HUES48 (cell line): ENCODE data around the gene MSI2.
"Not testable (repeated sequence)": the region's sequence is repeated elsewhere in the genome, so short reads cannot be mapped to it uniquely, and the experiment has no call there.

ENCODE experiments used
- H3K27ac ChIP-seq: one replicate; pipeline ENCODE4 v1.7.0; 2013; ENCODE audit warnings: low read depth, low read length, inconsistent platforms
- H3K27me3 ChIP-seq: 2 replicates; pipeline ENCODE4 v1.6.1; 2013; ENCODE audit warnings: mild to moderate bottlenecking, low read length; ENCODE audit not compliant: control insufficient read depth, insufficient read depth
- H3K36me3 ChIP-seq: 2 replicates; pipeline ENCODE4 v1.6.1; 2013; ENCODE audit warnings: low read length; ENCODE audit not compliant: control insufficient read depth, insufficient read depth
- H3K4me1 ChIP-seq: 2 replicates; pipeline ENCODE4 v1.6.1; 2013; ENCODE audit warnings: mild to moderate bottlenecking, low read length; ENCODE audit not compliant: control insufficient read depth, insufficient read depth
- H3K4me3 ChIP-seq: 2 replicates; pipeline ENCODE4 v1.5.1; 2013; ENCODE audit warnings: mild to moderate bottlenecking, low read depth, low read length
- H3K9ac ChIP-seq: 2 replicates; pipeline ENCODE4 v1.6.1; 2013; ENCODE audit warnings: mild to moderate bottlenecking, low read depth, low read length, moderate library complexity
- H3K9me3 ChIP-seq: 2 replicates; pipeline ENCODE4 v1.6.1; 2013; ENCODE audit warnings: low read length; ENCODE audit not compliant: control insufficient read depth, insufficient read depth

Gene MSI2

DNA sequence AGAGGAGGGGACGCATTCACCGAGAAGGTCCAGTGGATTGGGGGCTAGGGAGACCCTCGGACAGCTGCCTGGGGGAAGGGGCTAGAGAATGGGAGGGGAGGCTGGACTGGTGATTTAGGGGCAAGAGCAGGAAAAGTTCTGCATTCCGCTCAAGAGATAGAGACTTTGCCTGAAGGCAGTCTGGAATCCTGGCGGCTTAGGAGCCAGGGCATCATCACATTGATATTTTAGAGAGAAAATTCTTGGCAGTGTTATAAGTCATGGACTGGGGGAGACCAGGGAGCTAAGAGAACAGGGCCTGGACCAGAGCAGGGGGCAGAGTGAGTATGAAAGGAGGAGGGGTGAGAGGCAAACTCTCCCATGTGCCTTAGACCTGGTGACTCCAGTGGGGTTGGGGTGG, 35.8 kb downstream of the MSI2 start:
- Histone ChIP-seq H3K4me1 (peaks cover 30% of the 10 kb centered on the region), H3K27ac (no peak overlapping the region), H3K4me3 (no peak overlapping the region), H3K36me3 (peaks cover 5% of the 10 kb centered on the region; the same call in 1 of the 2 replicates), H3K9ac (no peak overlapping the region), H3K9me3 (no peaks in the 10 kb centered on the region), H3K27me3 (no peaks in the 10 kb centered on the region)

DNA sequence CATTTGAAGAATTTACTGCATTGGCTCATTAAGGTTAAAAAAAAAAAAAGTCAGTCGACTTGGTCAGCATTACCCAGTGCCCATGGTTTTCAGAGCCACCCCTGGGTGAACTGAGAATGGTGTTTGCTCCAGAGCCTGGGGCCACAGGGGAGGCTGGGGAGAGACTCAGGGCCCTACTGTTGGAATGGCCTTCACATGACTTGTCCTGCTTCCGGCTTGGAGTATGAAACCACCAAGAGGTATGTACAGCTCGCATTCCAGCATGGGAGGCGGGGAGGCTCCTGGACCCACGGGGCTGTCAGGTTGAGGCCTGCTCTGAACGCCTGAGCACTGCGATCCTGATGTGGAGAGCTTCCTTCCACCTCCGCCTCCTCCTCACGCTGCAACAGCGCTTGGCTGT, 36.8 kb downstream of the MSI2 start:
- H3K4me3 ChIP-seq = no peak overlapping the region
- H3K36me3 ChIP-seq = peaks cover 13% of the 10 kb centered on the region
- 0 out of 2 replicates have a peak, but pooled peaks cover 1% of the 10 kb centered on the region for H3K9me3 ChIP-seq
- no peaks in the 10 kb centered on the region for H3K27me3 ChIP-seq
- peaks cover 28% of the 10 kb centered on the region for H3K4me1 ChIP-seq
- no peak overlapping the region for H3K27ac ChIP-seq
- no peak overlapping the region for H3K9ac ChIP-seq

DNA sequence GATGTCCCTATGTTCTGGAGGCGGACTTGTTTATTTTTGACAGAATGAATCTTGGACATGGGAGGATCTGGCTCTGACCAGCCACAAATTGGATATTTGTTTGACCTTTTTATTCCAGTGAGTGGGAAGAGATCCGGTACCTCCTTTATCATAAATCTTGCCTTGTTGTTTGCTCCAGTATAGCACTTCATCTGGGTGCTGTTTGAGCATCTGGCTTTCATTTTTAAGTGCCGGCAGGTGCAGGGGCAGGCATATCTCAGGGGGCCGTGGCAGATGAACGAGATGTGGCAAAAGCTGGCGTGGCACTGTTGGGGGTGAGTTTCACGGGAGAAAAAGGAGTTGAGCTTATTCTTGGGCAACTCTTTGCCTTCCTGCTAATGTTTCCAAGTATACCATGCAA, 37.8 kb downstream of the MSI2 start:
- Histone ChIP-seq H3K36me3 (peaks cover 20% of the 10 kb centered on the region), H3K9me3 (0 out of 2 replicates have a peak, but pooled peaks cover 2% of the 10 kb centered on the region), H3K27me3 (no peaks in the 10 kb centered on the region), H3K4me1 (peaks cover 24% of the 10 kb centered on the region), H3K9ac (no peak overlapping the region), H3K4me3 (no peak overlapping the region), H3K27ac (no peak overlapping the region)

DNA sequence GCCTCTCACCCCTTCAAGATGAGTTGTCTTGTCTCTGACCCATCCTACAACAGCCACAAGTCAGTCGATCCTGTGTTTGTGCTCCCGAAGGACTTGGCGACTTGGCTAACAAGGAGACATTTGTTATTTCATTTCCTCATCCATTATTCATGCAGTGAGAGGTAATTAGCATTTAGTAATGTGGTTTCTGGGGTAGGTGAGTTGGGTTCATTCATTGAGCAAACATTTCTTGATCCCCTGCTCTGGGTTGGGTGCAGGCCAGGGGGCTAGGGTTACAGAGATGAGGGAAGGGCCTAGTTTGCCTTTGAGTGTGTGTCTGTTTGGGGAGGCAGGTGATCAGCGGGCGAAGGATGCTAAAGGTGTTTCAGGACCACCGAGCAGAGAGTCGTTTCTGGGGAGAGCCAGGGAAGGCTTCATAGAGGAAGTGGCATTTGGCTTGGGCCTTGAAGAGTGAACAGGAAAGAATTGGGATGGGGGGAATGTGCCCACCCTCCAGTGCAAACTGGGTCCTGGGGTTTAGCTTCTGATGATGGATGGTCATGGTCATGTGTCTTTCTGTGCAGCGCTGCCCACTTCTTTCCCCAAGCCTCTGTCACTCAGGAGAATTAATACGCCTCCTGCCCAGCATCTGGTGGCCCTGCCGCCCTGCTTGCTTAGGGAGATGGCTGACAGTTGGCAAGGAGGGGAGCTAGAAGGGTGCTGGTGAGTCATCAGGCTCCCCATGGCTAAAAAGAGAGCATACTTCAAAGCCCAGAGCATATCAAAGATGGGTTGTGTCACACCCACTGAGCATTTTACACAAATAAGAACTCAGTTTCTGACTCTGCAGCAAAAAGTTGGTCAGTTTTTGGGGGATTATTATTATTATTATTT, 38.5 kb downstream of the MSI2 start:
- Histone ChIP-seq H3K9ac (no peak overlapping the region), H3K27ac (peak overlapping the region; percentile 70), H3K36me3 (peaks cover 23% of the 10 kb centered on the region), H3K4me1 (peaks cover 23% of the 10 kb centered on the region), H3K27me3 (no peaks in the 10 kb centered on the region), H3K9me3 (0 out of 2 replicates have a peak, but pooled peaks cover 2% of the 10 kb centered on the region), H3K4me3 (no peak overlapping the region)

DNA sequence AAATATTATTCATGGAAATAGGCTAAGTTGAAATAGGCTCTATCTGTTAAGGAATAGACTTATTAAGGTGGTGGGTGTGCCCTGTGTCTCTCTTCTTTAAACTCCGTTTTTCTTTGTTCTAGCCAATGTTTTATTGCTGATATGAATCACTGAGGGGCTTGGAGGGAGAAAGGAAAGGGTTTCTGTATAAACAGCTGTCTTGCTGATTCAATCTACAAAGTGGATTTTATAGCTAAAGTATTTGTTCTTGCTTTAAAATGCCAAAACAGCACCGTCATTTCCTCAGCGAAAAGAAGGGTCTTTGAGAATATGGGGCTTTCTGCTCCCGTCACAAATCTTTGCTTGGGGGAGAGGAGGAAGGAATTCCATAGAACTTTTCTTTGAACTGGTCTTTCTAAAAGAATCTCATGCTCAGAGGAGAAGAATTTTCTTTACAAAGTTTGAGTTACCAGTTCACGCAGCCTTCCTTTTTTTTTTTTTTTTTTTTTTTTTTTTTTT, 39.3 kb downstream of the MSI2 start:
- H3K4me1 ChIP-seq = peaks cover 23% of the 10 kb centered on the region
- H3K36me3 ChIP-seq = peaks cover 29% of the 10 kb centered on the region
- no peak overlapping the region for H3K4me3 ChIP-seq
- 0 out of 2 replicates have a peak, but pooled peaks cover 2% of the 10 kb centered on the region for H3K9me3 ChIP-seq
- no peaks in the 10 kb centered on the region for H3K27me3 ChIP-seq
- peak overlapping the region; percentile 70 for H3K27ac ChIP-seq
- H3K9ac ChIP-seq = no peak overlapping the region

DNA sequence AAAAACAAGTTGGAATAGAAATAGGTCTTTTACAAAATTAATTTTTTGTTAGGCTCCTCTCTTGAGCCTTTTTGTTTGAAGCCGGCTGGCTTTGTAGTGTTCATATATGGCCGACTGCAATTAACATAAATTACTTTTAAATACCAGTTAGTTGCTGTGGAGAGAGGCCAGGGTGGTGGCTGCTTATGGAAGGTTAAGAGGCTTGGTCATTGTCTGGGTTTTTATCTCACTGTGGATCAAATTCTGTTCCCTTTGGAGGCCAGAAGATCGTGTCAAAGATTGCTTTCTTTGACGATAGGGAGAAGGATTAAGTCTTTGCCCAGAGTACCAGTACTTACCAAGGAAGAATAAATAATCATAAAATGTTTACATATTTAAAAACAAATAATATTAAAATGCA, 39.9 kb downstream of the MSI2 start:
- no peak overlapping the region for H3K4me3 ChIP-seq
- H3K9ac ChIP-seq = no peak overlapping the region
- peaks cover 23% of the 10 kb centered on the region for H3K4me1 ChIP-seq
- 0 out of 2 replicates have a peak, but pooled peaks cover 2% of the 10 kb centered on the region for H3K9me3 ChIP-seq
- peaks cover 29% of the 10 kb centered on the region for H3K36me3 ChIP-seq
- peak overlapping the region; percentile 36 for H3K27ac ChIP-seq
- no peaks in the 10 kb centered on the region for H3K27me3 ChIP-seq

DNA sequence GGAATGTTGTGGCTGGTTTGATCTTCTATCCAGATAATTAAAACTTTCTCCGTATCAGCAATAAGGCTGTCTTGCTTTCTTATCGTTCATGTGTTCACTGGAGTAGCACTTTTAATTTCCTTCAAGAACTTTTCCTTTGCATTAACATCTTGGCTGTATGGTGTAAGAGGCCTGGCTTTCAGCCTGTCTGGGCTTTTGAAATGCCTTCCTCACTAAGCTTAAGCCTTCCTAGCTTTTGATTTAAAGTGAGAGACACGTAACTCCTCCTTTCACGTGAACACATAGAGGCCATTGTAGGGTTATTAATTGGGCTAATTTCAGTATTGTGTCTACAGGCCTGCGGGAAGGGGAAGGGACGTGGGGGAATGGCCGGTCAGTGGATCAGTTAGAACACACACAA, 42.9 kb downstream of the MSI2 start:
- Histone ChIP-seq H3K27me3 (no peaks in the 10 kb centered on the region), H3K4me1 (peaks cover 19% of the 10 kb centered on the region), H3K36me3 (peaks cover 25% of the 10 kb centered on the region), H3K9me3 (0 out of 2 replicates have a peak, but pooled peaks cover 2% of the 10 kb centered on the region), H3K27ac (no peak overlapping the region), H3K4me3 (no peak overlapping the region), H3K9ac (no peak overlapping the region)

DNA sequence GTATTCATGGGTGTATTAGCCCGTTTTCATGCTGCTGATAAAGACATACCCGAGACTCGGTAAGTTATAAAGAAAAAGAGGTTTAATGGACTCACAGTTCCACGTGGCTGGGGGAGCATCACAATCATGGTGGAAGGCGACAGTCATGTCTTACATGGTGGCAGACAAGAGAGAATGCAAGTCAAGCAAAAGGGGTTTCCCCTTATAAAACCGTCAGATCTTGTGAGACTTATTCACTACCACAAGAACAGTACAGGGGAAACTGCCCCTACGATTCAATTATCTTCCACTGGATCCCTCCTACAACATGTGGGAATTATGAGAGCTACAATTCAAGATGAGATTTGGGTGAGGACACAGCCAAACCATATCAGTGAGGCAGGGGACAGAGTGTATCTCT, 44.3 kb downstream of the MSI2 start:
- not testable (repeated sequence) for H3K4me1 ChIP-seq, H3K27ac ChIP-seq, H3K9ac ChIP-seq, H3K27me3 ChIP-seq, H3K4me3 ChIP-seq, H3K9me3 ChIP-seq
- peaks cover 25% of the 10 kb centered on the region for H3K36me3 ChIP-seq

DNA sequence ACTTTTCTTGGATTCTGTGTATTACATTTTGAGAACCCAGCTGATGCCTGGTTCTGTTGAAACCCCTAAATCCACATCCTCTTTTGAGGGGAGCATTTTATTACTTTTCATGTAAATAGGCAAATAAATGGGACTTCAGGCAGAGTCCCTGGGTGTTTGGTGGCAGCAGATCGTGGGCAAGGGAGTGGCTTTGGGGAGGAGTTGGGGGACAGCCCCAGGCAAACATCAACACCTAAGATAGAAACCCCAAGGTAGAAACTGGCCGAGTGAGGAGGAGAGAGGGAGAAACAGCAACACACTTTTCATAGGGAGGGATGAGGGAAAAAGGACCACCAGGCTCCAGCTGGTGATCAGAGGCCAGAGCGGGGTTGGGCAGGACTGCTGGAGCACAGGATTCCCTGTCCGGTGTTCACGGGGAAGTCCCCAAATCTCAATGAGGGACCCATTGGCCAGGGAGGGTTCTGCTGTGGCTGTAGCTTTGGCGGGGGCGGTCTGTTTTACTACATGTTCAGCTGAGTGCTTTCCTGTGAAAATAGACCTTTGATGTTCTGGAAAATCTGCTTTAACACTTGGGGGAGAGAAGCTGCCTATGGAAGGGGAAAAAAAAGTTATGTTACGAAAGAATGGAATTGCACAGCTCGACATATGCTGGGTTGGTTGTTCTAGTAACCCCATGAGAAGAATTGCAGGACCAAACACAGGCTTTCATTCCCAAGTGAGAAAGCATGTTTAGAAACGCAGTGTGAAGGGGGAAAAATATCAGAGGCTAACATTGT, 46.6 kb downstream of the MSI2 start:
- Histone ChIP-seq H3K27me3 (no peaks in the 10 kb centered on the region), H3K9ac (no peak overlapping the region), H3K27ac (no peak overlapping the region), H3K36me3 (peaks cover 20% of the 10 kb centered on the region), H3K4me3 (no peak overlapping the region), H3K4me1 (peaks cover 8% of the 10 kb centered on the region), H3K9me3 (0 out of 2 replicates have a peak, but pooled peaks cover 2% of the 10 kb centered on the region)

DNA sequence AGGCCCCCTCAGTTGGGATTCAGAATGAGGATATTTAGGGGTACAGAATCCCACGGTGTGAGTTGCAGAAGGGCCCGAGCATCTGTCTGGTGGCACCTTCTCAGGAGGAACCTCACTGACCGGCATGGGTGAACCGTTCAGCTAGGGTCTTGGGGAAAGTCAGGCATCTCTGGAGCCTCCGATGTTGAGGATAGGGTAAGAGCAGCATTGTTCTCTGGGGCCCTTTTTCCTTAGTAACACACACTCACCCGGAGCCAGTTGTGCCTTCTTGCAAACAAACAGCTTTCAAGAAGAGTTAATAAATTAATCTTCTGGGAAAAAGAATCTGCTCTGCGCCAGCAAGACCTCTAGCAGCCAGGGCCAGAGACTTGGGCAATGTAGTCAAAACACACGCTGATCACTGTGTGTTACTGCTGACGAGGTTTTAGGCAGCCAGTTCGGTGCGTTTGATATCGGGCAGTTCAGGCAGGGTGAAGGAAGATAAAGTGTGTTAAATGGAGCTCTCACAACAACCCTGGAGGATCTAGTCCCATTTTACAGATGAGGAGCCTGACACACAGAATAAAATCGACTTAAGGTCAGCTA, 48.9 kb downstream of the MSI2 start:
- no peaks in the 10 kb centered on the region for H3K9me3 ChIP-seq
- H3K4me3 ChIP-seq = no peak overlapping the region
- peaks cover 11% of the 10 kb centered on the region for H3K36me3 ChIP-seq
- H3K27ac ChIP-seq = no peak overlapping the region
- no peak overlapping the region for H3K9ac ChIP-seq
- peaks cover 8% of the 10 kb centered on the region for H3K4me1 ChIP-seq
- H3K27me3 ChIP-seq = no peaks in the 10 kb centered on the region
